Activated naive CD4-positive, alpha-beta T cell treated with anti-CD3 and anti-CD28 coated beads, Interleukin-2, amount 50 U/mL, for 72 hours (primary cell): ENCODE results near the gene FMNL2. TPM values are rescaled to one million over a fixed set of nuclear protein-coding genes. Genes with fewer than 3 reads are reported as not detected.
"Not testable (repeated sequence)": the region's sequence is repeated elsewhere in the genome, so short reads cannot be mapped to it uniquely, and the experiment has no call there.

Source experiments
- ATAC-seq, 2 donors: fragments of 150-1000 bp; cut with Tn5 transposase; 2 replicates each; pipeline ENCODE4 v1.10.0; 2021; ENCODE audit warnings: mild to moderate bottlenecking in 2 of 2, moderate library complexity in 2 of 2
- DNase-seq, 2 donors: peaks; one replicate each; pipeline ENCODE4 v3.0.0; 2021 to 2022; ENCODE audit warnings: low spot score in 2 of 2
- H3K27ac Mint-ChIP-seq, 2 donors: one replicate each; pipeline ENCODE4 v1.8.0; 2022; ENCODE audit warnings: mild to moderate bottlenecking in 2 of 2, mixed read lengths in 2 of 2
- H3K36me3 Mint-ChIP-seq, 2 donors: one replicate each; pipeline ENCODE4 v1.8.0; 2022; ENCODE audit warnings: mixed read lengths in 2 of 2
- H3K9me3 Mint-ChIP-seq, 2 donors: one replicate each; pipeline ENCODE4 v1.8.0; 2022; ENCODE audit warnings: mixed read lengths in 2 of 2
- total RNA-seq, 2 donors: library from RNA; stranded (reverse); gene quantifications; one replicate each; pipeline ENCODE4 v1.2.3, GENCODE V29; 2022

Gene FMNL2
- total RNA-seq: 1 to 10 TPM in 1 of 2 donors, under 1 TPM in 1; 0.34 to 8.0 TPM

DNA sequence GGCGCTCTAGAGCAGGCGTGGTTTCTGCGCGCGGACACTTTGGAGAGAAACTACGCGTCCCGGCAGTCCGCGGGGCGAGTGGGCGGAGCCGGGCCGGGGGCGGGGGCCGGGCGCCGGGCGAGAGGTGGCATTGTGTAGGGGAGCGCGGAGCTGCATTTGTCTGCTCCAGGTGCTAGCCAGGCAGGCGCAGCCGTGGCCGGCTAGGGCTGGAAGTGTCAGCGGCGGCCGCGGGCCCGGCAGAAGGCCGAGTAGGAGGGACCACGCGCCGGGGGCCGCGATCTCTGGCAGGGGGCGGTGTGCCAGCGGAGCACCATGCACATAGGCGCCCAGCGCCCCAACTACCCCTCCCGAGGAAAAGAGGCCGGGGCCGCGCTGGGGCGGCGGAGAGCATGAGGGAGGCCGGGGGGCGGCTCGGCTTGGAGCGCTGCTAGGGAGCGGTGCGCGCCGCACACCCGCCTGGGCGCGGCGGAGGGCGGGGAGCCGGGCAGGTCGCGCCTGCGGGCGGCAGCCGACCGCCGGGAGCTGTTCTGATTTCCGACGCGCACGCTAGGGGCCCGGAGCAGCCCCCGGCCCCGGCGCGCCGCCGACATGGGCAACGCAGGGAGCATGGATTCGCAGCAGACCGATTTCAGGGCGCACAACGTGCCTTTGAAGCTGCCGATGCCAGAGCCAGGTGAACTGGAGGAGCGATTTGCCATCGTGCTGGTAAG lies at the start of gene FMNL2:
FMNL2 (plus strand) TSS at position 159 of the 710 bp plus-strand sequence.
- H3K36me3 Mint-ChIP-seq: peaks cover 0 to 6% of the 10 kb centered on the region in 2 donors
- ATAC-seq (peak; percentile 70 to 87), DNase-seq (peak in 1 of 2 donors; percentile 75)
- H3K27ac Mint-ChIP-seq: no peak within 1 kb of the TSS
- no peaks in the 10 kb centered on the region for H3K9me3 Mint-ChIP-seq

DNA sequence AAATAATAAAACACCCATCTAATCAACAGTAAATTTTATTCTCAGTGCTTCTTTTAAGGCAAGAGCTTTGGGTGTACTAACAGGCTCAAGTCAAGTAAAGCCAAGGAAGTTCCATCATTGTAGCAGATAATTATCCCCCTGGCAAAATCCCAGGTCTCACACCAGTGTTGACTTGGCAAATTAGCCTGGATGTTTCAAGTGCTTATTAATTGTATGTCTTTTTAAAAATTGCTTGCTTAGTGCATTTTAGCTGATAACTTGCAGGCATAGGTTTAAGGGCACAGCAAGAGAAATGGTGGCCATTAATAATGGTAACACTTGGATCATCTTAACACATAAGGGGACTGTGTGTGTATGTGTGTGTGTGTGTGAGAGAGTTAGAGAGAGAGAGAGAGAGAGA lies 42.0 kb upstream of the FMNL2 start:
- DNase-seq (no peak), ATAC-seq (no peak)
- no peak overlapping the region for H3K27ac Mint-ChIP-seq
- no peaks in the 10 kb centered on the region for H3K36me3 Mint-ChIP-seq
- no peaks in the 10 kb centered on the region for H3K9me3 Mint-ChIP-seq

DNA sequence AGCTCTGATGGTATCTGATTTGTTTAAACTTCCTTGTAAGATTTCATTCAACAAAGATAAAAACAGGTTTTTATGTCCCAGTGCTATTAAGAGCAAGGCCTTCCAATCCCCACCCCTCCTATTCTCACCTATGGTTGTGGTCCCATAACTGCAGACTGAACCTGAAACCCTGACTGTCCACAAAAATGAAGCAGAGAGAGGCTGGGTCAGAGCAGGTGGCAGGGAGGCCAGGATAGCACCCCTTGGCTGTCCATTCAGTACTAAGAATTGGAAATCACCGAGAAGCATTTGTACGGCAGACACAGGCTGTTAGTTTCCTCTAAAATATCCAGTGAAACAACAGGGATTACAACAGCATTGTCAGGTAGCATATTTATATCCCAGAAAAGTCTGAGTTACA lies 37.3 kb upstream of the FMNL2 start:
- H3K36me3 Mint-ChIP-seq: no peaks in the 10 kb centered on the region
- DNase-seq: no peak
- H3K9me3 Mint-ChIP-seq: no peaks in the 10 kb centered on the region
- ATAC-seq: no peak
- H3K27ac Mint-ChIP-seq: no peak overlapping the region

DNA sequence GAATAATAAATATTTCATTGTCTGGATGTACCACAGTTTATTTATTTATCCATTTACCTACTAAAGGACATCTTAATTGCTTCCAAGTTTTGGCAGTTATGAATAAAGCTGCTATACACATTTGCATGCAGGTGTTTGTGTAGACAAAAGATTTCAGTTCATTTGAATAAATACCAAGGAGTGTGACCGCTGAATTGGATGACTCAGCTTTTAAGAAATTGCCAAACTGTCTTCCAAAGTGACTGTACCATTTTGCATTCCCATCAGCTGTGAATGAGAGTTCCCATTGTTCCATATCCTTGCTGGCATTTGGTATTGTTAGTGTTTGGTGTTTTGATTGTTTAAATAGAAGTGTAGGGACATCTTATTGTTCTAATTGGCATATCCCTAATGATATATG lies 36.2 kb upstream of the FMNL2 start:
- ATAC-seq (no peak), DNase-seq (no peak)
- no peaks in the 10 kb centered on the region for H3K9me3 Mint-ChIP-seq
- no peak overlapping the region for H3K27ac Mint-ChIP-seq
- no peaks in the 10 kb centered on the region for H3K36me3 Mint-ChIP-seq

DNA sequence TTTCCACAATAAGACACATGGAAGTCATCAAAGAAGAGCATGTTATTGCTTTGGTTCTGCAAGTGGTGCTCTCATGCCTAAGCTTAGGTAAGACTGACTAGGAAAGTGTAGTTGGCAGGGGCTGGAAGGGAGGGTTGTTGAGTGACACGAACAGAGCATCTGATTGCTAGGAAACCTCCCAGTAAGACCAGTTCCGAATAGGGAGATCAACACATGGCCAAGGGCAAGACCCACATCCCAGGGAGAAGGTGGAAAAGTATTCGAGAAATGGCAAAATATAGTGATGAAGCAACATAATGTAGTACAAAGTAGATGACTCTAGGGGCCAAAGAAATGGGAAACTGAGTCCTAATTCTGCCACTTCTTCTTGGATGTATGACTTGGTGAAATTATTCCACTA lies 33.8 kb upstream of the FMNL2 start:
- Mint-ChIP-seq H3K27ac (no peak overlapping the region), H3K36me3 (no peaks in the 10 kb centered on the region), H3K9me3 (no peaks in the 10 kb centered on the region)
- DNase-seq (no peak), ATAC-seq (no peak)

DNA sequence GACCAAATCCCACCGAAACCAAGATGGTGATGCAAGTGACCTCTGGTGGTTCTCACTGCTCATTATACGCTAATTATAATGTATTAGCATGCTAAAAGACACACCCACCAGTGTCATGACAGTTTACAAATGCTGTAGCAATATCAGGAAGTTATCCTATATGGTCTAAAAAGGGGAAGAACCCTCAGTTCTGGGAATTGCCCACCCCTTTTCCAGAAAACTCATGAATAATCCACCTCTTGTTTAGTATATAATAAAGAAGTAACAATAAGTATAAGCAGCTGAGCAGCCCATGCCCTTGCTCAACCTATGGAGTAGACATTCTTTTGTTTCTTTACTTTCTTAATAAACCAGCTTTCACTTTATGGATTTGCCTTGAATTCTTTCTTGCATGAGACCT lies 31.0 kb upstream of the FMNL2 start:
- no peak overlapping the region for H3K27ac Mint-ChIP-seq
- no peaks in the 10 kb centered on the region for H3K36me3 Mint-ChIP-seq
- DNase-seq (no peak), ATAC-seq (no peak)
- H3K9me3 Mint-ChIP-seq: no peaks in the 10 kb centered on the region

DNA sequence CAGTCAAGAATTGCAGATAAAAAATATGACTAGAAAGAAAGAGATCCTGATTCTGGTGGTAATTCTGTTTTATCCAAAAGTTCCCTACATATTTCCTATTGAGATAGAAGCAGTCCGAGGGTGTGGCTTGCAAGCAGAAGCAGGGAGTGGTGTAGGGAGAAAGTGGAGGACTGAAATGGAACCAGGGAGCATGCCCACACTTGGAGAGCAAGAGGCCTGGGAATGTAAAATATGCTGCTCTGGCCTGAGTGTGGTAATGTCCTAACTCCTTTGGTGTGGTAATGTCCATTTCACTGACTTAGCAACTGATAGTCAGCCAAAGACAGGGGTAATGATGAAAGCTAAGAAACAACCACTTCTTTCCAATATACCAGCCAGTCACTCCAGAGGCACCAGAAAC lies 30.1 kb upstream of the FMNL2 start:
- H3K27ac Mint-ChIP-seq: no peak overlapping the region
- no peaks in the 10 kb centered on the region for H3K36me3 Mint-ChIP-seq
- no peaks in the 10 kb centered on the region for H3K9me3 Mint-ChIP-seq
- no peak for DNase-seq
- ATAC-seq: no peak

DNA sequence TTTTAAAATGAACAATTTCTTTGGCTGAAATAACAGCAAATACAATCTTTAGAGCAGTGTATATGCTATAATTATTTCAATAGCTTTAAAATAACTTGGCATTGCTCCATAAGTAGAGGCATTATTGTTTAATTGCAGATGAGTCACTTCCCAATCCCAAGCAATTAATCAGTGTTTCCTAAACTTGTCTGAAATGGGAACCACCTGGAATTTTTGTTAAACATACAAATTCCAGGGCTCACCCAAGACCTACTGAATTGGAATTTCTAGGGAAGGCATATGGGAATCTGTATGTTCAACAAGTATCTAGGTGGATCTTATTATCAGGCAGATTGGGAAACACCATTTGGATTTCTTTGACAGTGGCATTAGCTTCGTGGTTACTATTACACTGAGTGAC lies 27.1 kb upstream of the FMNL2 start:
- Mint-ChIP-seq H3K27ac (no peak overlapping the region), H3K36me3 (no peaks in the 10 kb centered on the region), H3K9me3 (no peaks in the 10 kb centered on the region)
- no peak for ATAC-seq
- no peak for DNase-seq

DNA sequence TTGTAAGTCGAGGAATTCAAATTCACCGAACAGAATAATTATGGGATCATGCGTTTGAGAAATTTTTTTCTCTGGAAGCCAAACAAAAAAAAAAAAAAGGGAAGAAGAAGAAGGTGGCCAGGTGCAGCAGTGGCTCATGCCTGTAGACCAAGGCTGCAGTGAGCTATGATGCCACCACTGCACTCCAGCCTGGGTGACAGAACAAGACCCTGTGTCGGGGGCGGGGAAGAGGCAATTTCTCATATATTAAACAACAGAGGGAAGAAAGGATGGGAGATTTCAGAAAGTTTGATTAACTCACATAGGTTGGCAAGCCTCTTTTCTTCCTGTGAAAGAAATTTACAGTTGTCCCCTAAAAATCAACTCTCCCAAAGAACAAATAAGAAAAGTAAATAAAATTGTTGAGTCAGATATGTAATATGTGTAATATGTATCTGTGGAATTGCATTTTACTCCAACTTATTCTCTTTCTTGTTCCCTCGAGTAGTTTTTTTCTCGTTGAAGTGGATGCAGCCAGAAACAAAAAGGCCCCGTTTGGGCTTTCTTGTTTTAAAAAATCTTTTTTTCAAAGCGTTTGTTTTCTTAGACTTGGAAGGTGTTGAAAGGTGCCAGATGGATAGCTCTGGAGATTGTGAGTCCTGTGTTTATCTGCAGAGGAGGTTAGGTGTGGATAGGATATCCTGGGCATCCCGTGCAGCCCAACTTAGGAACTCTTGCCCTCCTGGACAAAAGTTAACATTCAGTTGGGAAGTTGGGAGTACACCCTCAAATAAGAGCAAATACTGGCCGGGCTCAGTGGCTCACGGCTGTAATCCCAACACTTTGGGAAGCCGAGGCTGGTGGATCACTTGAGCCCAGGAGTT lies 25.4 kb upstream of the FMNL2 start:
- no peak overlapping the region for H3K27ac Mint-ChIP-seq
- no peaks in the 10 kb centered on the region for H3K36me3 Mint-ChIP-seq
- ATAC-seq (no peak), DNase-seq (no peak)
- no peaks in the 10 kb centered on the region for H3K9me3 Mint-ChIP-seq

DNA sequence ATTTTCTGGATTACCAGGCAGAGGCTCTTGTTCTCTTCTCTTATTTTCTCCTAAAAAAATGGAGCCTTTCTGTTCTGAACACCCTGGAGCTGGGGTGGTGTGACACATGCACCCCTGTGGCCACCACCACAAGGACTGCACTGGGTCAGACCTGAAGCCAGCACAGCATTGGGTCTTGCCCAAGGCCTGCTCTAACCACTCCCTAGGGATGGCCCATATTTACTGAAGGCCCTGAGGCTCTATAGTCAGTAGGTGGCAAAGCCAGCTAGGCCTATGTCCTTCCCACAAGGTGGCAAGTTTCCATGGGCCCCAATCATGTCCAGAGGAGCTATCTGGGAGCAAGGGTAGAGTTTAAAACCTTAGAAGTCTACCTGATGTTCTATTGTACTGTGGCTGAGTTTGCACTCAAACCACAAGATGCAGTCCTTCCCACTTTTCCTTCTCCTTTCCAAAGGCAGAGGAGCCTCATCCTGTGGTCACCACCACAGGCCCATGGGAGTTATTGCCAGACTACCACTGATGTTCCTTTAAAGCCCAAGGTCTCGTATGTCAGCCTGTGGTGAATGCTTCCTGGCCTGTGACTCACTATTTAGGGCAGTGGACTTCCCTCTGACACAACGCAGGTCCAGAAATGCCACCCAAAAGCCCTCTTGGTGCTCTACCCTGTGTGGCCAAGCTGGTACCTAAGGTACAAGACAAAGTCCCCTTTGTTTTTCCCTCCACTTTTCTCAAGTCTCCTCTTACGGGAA lies 15.0 kb upstream of the FMNL2 start:
- Mint-ChIP-seq H3K36me3 (peaks cover 0 to 4% of the 10 kb centered on the region in 2 donors), H3K27ac (no peak overlapping the region), H3K9me3 (no peaks in the 10 kb centered on the region)
- ATAC-seq (no peak), DNase-seq (no peak)

DNA sequence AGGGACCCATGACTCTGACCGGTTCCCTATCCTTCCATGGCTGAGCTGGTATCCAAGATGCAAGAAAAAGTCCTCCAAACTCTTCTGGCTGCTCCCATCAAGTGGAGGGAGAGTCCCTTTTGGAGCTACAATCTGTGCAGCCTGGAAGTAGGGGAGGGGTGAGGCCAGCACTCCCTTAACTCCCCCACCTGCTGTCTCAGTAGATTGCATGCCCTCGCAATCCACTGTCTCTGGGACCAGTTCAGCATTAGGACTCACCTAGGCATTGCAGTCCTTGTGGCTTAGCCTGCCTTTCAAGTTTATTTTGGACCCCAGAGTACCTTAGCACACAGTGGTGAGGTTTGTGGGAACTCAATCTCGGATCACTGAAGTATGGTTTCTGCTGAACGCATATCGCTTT lies 14.2 kb upstream of the FMNL2 start:
- no peaks in the 10 kb centered on the region for H3K9me3 Mint-ChIP-seq
- DNase-seq (no peak), ATAC-seq (no peak)
- no peak overlapping the region for H3K27ac Mint-ChIP-seq
- H3K36me3 Mint-ChIP-seq: peaks cover 0 to 4% of the 10 kb centered on the region in 2 donors

DNA sequence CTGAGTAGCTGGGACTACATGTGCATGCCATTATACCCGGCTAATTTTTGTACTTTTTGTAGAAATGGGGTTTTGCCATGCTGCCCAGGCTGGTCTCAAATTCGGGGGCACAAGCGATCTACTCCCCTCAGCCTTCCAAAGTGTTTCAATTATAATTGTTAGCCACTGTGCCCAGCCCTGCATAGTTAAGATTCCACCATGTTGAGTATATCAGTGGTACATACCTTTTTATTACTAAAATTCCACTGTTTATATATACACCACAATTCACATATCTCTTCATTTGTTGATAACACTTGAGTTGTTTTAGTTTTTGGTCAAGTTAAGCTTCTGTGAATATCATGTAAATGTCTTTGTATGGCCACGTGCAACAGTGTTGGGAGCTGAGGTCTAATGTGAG lies 12.8 kb upstream of the FMNL2 start:
- Mint-ChIP-seq H3K9me3 (no peaks in the 10 kb centered on the region), H3K36me3 (peaks cover 0 to 4% of the 10 kb centered on the region in 2 donors), H3K27ac (no peak overlapping the region)
- ATAC-seq (no peak), DNase-seq (no peak)

DNA sequence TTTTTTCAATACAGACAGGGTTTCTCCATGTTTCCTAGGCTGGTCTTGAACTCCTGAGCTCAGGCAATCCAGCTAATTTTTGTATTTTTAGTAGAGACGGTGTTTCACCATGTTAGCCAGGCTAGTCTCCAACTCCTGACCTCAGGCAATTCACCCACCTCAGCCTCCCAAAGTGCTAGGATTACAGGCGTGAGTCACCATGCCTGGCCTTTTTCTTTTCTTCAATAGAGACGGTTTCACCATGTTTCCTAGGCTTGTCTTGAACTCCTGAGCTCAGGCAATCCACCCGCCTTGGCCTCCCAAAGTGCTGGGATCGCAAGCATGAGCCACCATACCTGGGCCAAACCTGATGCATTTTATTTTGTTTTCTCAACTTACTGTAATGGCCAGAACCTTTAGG lies 9.8 kb upstream of the FMNL2 start:
- H3K27ac Mint-ChIP-seq, H3K36me3 Mint-ChIP-seq, H3K9me3 Mint-ChIP-seq, ATAC-seq, DNase-seq: not testable (repeated sequence)

DNA sequence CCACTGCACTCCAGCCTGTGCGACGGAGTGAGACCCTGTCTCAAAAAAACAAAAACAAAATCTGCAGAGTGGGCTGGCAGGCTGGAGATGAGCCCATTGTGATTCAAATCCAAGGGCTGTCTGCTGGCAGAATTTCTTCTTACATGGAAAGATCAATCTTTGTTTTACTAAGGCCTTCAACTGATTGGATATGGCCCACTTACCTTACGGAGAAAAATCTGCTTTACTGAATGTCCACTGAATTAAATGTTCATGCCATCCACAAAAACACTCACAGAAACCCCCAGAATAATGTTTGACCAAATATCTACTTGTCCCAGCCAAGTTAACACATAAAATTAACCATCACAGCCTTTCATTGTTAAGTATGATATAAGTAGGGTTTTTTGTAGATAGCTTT lies 8.3 kb upstream of the FMNL2 start:
- no peak for ATAC-seq
- Mint-ChIP-seq H3K9me3 (no peaks in the 10 kb centered on the region), H3K27ac (no peak overlapping the region), H3K36me3 (no peaks in the 10 kb centered on the region)
- no peak for DNase-seq

DNA sequence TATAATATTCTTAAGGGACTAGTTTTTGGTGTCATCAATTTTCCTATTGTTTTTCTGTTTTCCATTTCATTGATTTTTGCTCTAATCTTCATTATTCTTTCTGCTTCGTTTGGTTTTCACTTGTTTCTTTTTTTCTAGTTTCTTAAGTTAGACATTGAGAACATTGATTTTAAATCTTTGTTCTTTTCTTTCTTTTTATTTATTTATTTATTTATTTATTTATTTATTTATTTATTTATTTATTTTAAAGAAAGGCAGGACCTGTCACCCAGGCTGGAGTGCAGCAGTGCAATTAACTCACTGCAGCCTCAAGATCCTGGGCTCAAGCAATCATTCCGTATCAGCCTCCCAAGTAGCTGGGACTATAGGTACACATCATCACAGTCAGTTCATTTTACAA lies 7.0 kb upstream of the FMNL2 start:
- DNase-seq: no peak
- Mint-ChIP-seq H3K27ac (no peak overlapping the region), H3K36me3 (no peaks in the 10 kb centered on the region), H3K9me3 (no peaks in the 10 kb centered on the region)
- ATAC-seq: no peak

DNA sequence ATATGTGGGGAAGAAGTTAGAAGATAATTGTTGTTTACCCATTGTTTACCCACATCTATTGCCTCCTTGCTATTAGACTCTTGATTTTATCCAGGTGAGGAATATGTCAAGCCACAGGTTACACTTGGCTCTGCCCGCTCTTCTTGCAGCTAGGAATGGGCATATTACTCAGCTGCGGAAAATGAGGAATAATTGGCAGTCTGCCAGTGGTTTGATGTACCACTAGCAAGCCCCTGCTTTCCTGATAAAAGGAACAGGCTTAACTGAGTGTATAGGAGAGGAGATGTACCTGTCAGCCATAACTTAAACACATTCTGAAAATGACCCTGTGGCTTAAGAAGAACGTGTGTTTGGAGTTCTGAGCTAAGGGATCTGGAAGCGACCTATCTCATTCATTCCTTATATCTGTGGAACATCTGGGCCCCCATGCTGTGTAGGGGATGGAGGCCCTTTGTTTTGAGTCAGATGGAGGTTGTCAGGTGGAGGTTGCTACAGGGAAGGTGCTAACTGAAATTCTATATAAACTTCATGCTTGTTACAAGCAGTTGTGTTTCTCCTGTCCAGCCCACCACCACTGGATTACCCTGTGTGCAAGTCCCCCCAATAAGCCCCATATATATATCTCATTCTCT lies 4.6 kb upstream of the FMNL2 start:
- DNase-seq (no peak), ATAC-seq (no peak)
- H3K36me3 Mint-ChIP-seq: no peaks in the 10 kb centered on the region
- H3K27ac Mint-ChIP-seq: no peak overlapping the region
- no peaks in the 10 kb centered on the region for H3K9me3 Mint-ChIP-seq

DNA sequence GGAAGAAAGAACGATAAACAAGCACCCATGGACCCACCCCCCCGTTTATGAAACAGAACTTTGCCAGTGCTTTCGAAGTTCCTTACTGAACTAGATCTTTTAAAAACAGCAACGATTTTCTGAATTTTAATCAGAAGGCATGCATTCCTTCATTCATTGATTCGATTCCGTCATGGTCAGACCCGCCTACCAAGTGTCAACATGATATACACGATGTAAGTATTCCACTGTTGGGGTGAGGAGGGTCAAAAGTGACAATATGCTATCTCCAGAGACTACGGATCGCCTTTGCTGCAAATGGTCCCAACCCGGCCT lies 316 bp upstream of the FMNL2 start:
- Mint-ChIP-seq H3K9me3 (no peaks in the 10 kb centered on the region), H3K27ac (no peak overlapping the region), H3K36me3 (peaks cover 0 to 6% of the 10 kb centered on the region in 2 donors)
- ATAC-seq (no peak), DNase-seq (no peak)
